K562 (cell line): ENCODE data around the gene FGF22. TPM values are rescaled to one million over a fixed set of nuclear protein-coding genes. Genes with fewer than 3 reads are reported as not detected.

Experiments
- C11orf30 ChIP-seq: fragments of 450-650 bp; IDR thresholded peaks from 2 replicates; pipeline ENCODE4 v1.6.1; 2016; ENCODE audit warnings: low read depth, mild to moderate bottlenecking
- CBX1 ChIP-seq: sonication (generic); IDR thresholded peaks from 2 replicates; pipeline ENCODE4 v1.6.1; 2016; ENCODE audit warnings: antibody characterized with exemption, low read depth, mild to moderate bottlenecking
- CHD7 ChIP-seq: fragments of 200-600 bp; sonication (generic); IDR thresholded peaks from one replicate; pipeline ENCODE4 v1.6.1; 2012; ENCODE audit warnings: mild to moderate bottlenecking, low read depth, low read length, inconsistent platforms
- EGR1 ChIP-seq: fragments of 450-650 bp; conservative IDR thresholded peaks from 2 replicates; pipeline ENCODE4 v1.6.1; 2017; ENCODE audit warnings: mild to moderate bottlenecking
- ETV5 ChIP-seq: sonication (generic); formaldehyde crosslinking; IDR thresholded peaks from 2 replicates; pipeline ENCODE4 v1.4.0; 2020; ENCODE audit warnings: low read depth, mild to moderate bottlenecking, missing genetic modification reagents
- HDAC1 ChIP-seq, 2 experiments: fragments of 450-650 bp; IDR thresholded peaks; 2 replicates each; pipeline ENCODE4 v1.6.1; 2016 to 2017; ENCODE audit warnings: inconsistent platforms in 1 of 2, mild to moderate bottlenecking in 1 of 2, moderate library complexity in 1 of 2
- HMGN3 ChIP-seq: IDR thresholded peaks from 2 replicates; pipeline ENCODE4 v1.6.1; 2011; ENCODE audit warnings: borderline replicate concordance, low read depth, mild to moderate bottlenecking, mixed read lengths, low read length; ENCODE audit not compliant: insufficient read length; ENCODE audit errors: extremely low read depth
- MCM3 ChIP-seq: fragments of 450-650 bp; IDR thresholded peaks from 2 replicates; pipeline ENCODE4 v1.6.1; 2016
- NR0B1 ChIP-seq: fragments of 450-650 bp; IDR thresholded peaks from one replicate; pipeline ENCODE4 v1.6.1; 2018; ENCODE audit warnings: mild to moderate bottlenecking, moderate library complexity; ENCODE audit not compliant: partially characterized antibody
- POU5F1 ChIP-seq: fragments of 150-350 bp; IDR thresholded peaks from 2 replicates; pipeline ENCODE4 v1.6.1; 2014; ENCODE audit warnings: borderline replicate concordance, low read length, low read depth, mild to moderate bottlenecking; ENCODE audit not compliant: partially characterized antibody
- SIN3A ChIP-seq, 2 experiments: fragments of 150-350 bp in 1 of 2; IDR thresholded peaks; 2 replicates each; pipeline ENCODE4 v1.6.1; 2011 to 2016; ENCODE audit warnings: borderline replicate concordance in 2 of 2, low read depth in 2 of 2, low read length in 2 of 2, mild to moderate bottlenecking in 2 of 2, moderate library complexity in 2 of 2; ENCODE audit not compliant: control insufficient read depth in 1 of 2
- TFE3 ChIP-seq: fragments of 450-650 bp; formaldehyde crosslinking; IDR thresholded peaks from 2 replicates; pipeline ENCODE4 v1.4.0; 2020; ENCODE audit warnings: mild to moderate bottlenecking, mixed read lengths
- polyA plus RNA-seq, 8 experiments: library from polyadenylated mRNA; depleted of rRNA in 4 of 8; stranded (reverse) in 5 of 8; unstranded in 3 of 8; fragments of >200 nt; fragmentation: Nextera tagmentation in 2 of 8; fragmentation: Illumina TruSeq in 1 of 8; extraction: Ambion mirVana in 2 of 8; extraction: Trizol in 1 of 8; gene quantifications; 2 replicates each; pipeline versions ENCODE4 v1.2.1 to v1.2.3, GENCODE V29; 2011 to 2014; ENCODE audit warnings: inconsistent platforms in 1 of 8, missing spikeins in 1 of 8
- total RNA-seq, 7 experiments: library from RNA; depleted of rRNA in 6 of 7; stranded (reverse); fragments of >200 nt in 6 of 7; fragmentation: Illumina TruSeq in 2 of 7; extraction: Trizol in 2 of 7; gene quantifications; 2 replicates each; pipeline versions ENCODE4 v1.2.1 to v1.2.3, GENCODE V29; 2011 to 2021; ENCODE audit warnings: low replicate concordance in 1 of 7

Gene FGF22
- total and polyA plus RNA-seq, 9 of the 15 experiments (the other 6 are each of a cell fraction or from before 2014, with no cell fraction given), result 0.14 to 2.2 (median 0.86) TPM; not detected in 4

- no peak for TF ChIP-seq CHD7
- peak; percentile 63; the same call in 1 of the 2 replicates for TF ChIP-seq ETV5 (CRISPR knock-in tag)
- TF ChIP-seq C11orf30, result no peak
- peak; percentile 29; the same call in 1 of the 2 replicates for TF ChIP-seq CBX1
- no peak for TF ChIP-seq HMGN3
- no peak for TF ChIP-seq SIN3A (IDR thresholded peaks at IDR 0.05; ENCODE audit: borderline replicate concordance in 2 of 2, control insufficient read depth in 1 of 2, low read depth in 2 of 2, low read length in 2 of 2)
- no peak for TF ChIP-seq MCM3
- no peak for TF ChIP-seq TFE3 (CRISPR knock-in tag)
- no peak for TF ChIP-seq POU5F1
- peak in 1 of 2 experiments; percentile 39; a peak in 1 of 4 replicates for TF ChIP-seq HDAC1 (IDR thresholded peaks at IDR 0.05)
- peak; percentile 89 for TF ChIP-seq EGR1
- no peak for TF ChIP-seq NR0B1
These were observed 28.7 kb upstream of the FGF22 start (continued) for GRCh38 chr19:610801-611480.
